GM23338 (cell line): ENCODE results near the gene PBX3. TPM values are rescaled to one million over a fixed set of nuclear protein-coding genes. Genes with fewer than 3 reads are reported as not detected.

Source experiments
- ATAC-seq: fragments of 200-7000 bp; cut with Tn5 transposase; 3 replicates; pipeline ENCODE4 v1.9.1; 2020
- DNase-seq: peaks from one replicate; pipeline ENCODE4 v3.0.0-alpha.2; 2015; ENCODE audit warnings: low spot score
- H2AFZ ChIP-seq: fragments of 200-600 bp; sonication (generic); 2 replicates; pipeline ENCODE4 v1.8.0; 2016; ENCODE audit warnings: antibody characterized with exemption, mild to moderate bottlenecking, moderate library complexity
- H3F3A ChIP-seq: fragments of 200-600 bp; sonication (generic); replicated peaks from 2 replicates; pipeline ENCODE4 v1.8.0; 2017; ENCODE audit warnings: antibody characterized with exemption, mixed run types, low read depth
- H3K27ac ChIP-seq: fragments of 200-600 bp; sonication (generic); 2 replicates; pipeline ENCODE4 v1.6.1; 2016; ENCODE audit warnings: low read depth
- H3K27me3 ChIP-seq: fragments of 200-600 bp; sonication (generic); 2 replicates; pipeline ENCODE4 v1.8.0; 2016; ENCODE audit warnings: mild to moderate bottlenecking, mixed run types, moderate library complexity; ENCODE audit not compliant: insufficient read depth
- H3K36me3 ChIP-seq: fragments of 200-600 bp; sonication (generic); 2 replicates; pipeline ENCODE4 v1.8.0; 2016; ENCODE audit warnings: mild to moderate bottlenecking; ENCODE audit not compliant: insufficient read depth
- H3K4me1 ChIP-seq: fragments of 200-600 bp; sonication (generic); 2 replicates; pipeline ENCODE4 v1.8.0; 2016; ENCODE audit warnings: mild to moderate bottlenecking, moderate library complexity; ENCODE audit not compliant: insufficient read depth
- H3K4me2 ChIP-seq: fragments of 200-600 bp; sonication (generic); 2 replicates; pipeline ENCODE4 v1.7.1; 2017; ENCODE audit warnings: mixed run types
- H3K4me3 ChIP-seq: fragments of 200-600 bp; sonication (generic); 2 replicates; pipeline ENCODE4 v1.6.1; 2016; ENCODE audit warnings: mixed run types
- H3K79me2 ChIP-seq: fragments of 200-600 bp; sonication (generic); replicated peaks from 2 replicates; pipeline ENCODE4 v1.8.0; 2017; ENCODE audit warnings: mild to moderate bottlenecking; ENCODE audit not compliant: insufficient read depth
- H3K9me2 ChIP-seq: fragments of 200-600 bp; sonication (generic); 2 replicates; pipeline ENCODE4 v1.8.0; 2017; ENCODE audit not compliant: insufficient read depth
- H4K20me1 ChIP-seq: fragments of 200-600 bp; sonication (generic); replicated peaks from 2 replicates; pipeline ENCODE4 v1.8.0; 2017; ENCODE audit warnings: mild to moderate bottlenecking; ENCODE audit not compliant: insufficient read depth
- H3K27ac Mint-ChIP-seq: 2 replicates; pipeline ENCODE4 v1.8.0; 2020; ENCODE audit warnings: inconsistent platforms, mild to moderate bottlenecking, moderate library complexity, mixed read lengths
- H3K27me3 Mint-ChIP-seq: 3 replicates; pipeline ENCODE4 v1.8.0; 2022; ENCODE audit warnings: low read depth, mild to moderate bottlenecking, moderate library complexity, mixed read lengths, inconsistent platforms; ENCODE audit not compliant: insufficient read depth, poor library complexity
- H3K36me3 Mint-ChIP-seq: 3 replicates; pipeline ENCODE4 v1.8.0; 2021; ENCODE audit warnings: low read depth, mild to moderate bottlenecking, inconsistent platforms, moderate library complexity, mixed read lengths
- H3K4me1 Mint-ChIP-seq: 3 replicates; pipeline ENCODE4 v1.8.0; 2020; ENCODE audit warnings: mild to moderate bottlenecking, inconsistent platforms, mixed read lengths
- H3K4me3 Mint-ChIP-seq: 3 replicates; pipeline ENCODE4 v1.8.0; 2021; ENCODE audit warnings: moderate library complexity, mild to moderate bottlenecking, inconsistent platforms, mixed read lengths
- H3K9me3 Mint-ChIP-seq: 3 replicates; pipeline ENCODE4 v1.8.0; 2020; ENCODE audit warnings: moderate library complexity, mild to moderate bottlenecking, inconsistent platforms, mixed read lengths
- CREB1 ChIP-seq: fragments of 250-450 bp; sonication (Bioruptor Pico); IDR thresholded peaks from 2 replicates; pipeline ENCODE4 v1.5.0; 2020; ENCODE audit warnings: low read depth, mild to moderate bottlenecking, moderate library complexity
- EZH2 ChIP-seq: fragments of 200-600 bp; sonication (generic); IDR thresholded peaks from one replicate; pipeline ENCODE4 v1.8.0; 2017; ENCODE audit warnings: antibody characterized with exemption, mild to moderate bottlenecking, low read depth; ENCODE audit not compliant: unreplicated experiment
- EZH2phosphoT487 ChIP-seq: fragments of 200-600 bp; sonication (generic); IDR thresholded peaks from one replicate; pipeline ENCODE4 v1.8.1; 2018; ENCODE audit warnings: antibody characterized with exemption; ENCODE audit not compliant: unreplicated experiment
- JUNB ChIP-seq: IDR thresholded peaks from one replicate; pipeline ENCODE4 v1.6.1; 2016; ENCODE audit warnings: antibody characterized with exemption; ENCODE audit not compliant: unreplicated experiment
- NANOG ChIP-seq: IDR thresholded peaks from 2 replicates; pipeline ENCODE4 v1.6.1; 2016; ENCODE audit warnings: antibody characterized with exemption, borderline replicate concordance
- POLR2AphosphoS5 ChIP-seq: IDR thresholded peaks from 2 replicates; pipeline ENCODE4 v1.6.1; 2016; ENCODE audit warnings: antibody characterized with exemption, low read depth
- STAT1 ChIP-seq: IDR thresholded peaks from one replicate; pipeline ENCODE4 v1.6.1; 2016; ENCODE audit warnings: antibody characterized with exemption; ENCODE audit not compliant: unreplicated experiment
- ZNF114 ChIP-seq: fragments of 250-450 bp; sonication (Bioruptor Pico); IDR thresholded peaks from 2 replicates; pipeline ENCODE4 v1.5.0; 2020; ENCODE audit warnings: mild to moderate bottlenecking, moderate library complexity
- ZNF331 ChIP-seq: fragments of 250-450 bp; sonication (Bioruptor Pico); IDR thresholded peaks from 2 replicates; pipeline ENCODE4 v1.5.0; 2020; ENCODE audit warnings: low read depth, mild to moderate bottlenecking, moderate library complexity
- polyA plus RNA-seq: library from polyadenylated mRNA; unstranded; fragments of >200 nt; fragmentation: Nextera tagmentation; extraction: Ambion mirVana; gene quantifications from 2 replicates; pipeline ENCODE4 v1.2.1, GENCODE V29; 2016
- total RNA-seq: library from RNA; depleted of rRNA; stranded (reverse); fragments of >200 nt; shearing (Covaris generic); gene quantifications from 2 replicates; pipeline ENCODE4 v1.2.3, GENCODE V29; 2014
- TF ChIP-seq, protein P1 (sequence below): IDR thresholded peaks from 2 replicates; pipeline ENCODE4 v1.6.1; 2016; ENCODE audit warnings: antibody characterized with exemption
- TF ChIP-seq, protein P2 (sequence below), 2 experiments: fragments of 200-600 bp in 1 of 2; sonication (generic) in 1 of 2; conservative IDR thresholded peaks; 2 replicates each; pipeline versions ENCODE4 v1.5.1 to v1.6.1; 2016 to 2017; ENCODE audit warnings: antibody characterized with exemption in 2 of 2, low read depth in 2 of 2, mild to moderate bottlenecking in 2 of 2, moderate library complexity in 1 of 2
- TF ChIP-seq, protein P3 (sequence below): IDR thresholded peaks from one replicate; pipeline ENCODE4 v1.6.1; 2018; ENCODE audit warnings: antibody characterized with exemption; ENCODE audit not compliant: unreplicated experiment
- TF ChIP-seq, protein P4 (sequence below): fragments of 250-450 bp; sonication (Bioruptor Pico); IDR thresholded peaks from 2 replicates; pipeline ENCODE4 v1.5.0; 2020; ENCODE audit warnings: mild to moderate bottlenecking, moderate library complexity

The PBX3 gene
- total and polyA plus RNA-seq, 2 experiments from 2014 or later, result 28.9 to 50.5 TPM

DNA sequence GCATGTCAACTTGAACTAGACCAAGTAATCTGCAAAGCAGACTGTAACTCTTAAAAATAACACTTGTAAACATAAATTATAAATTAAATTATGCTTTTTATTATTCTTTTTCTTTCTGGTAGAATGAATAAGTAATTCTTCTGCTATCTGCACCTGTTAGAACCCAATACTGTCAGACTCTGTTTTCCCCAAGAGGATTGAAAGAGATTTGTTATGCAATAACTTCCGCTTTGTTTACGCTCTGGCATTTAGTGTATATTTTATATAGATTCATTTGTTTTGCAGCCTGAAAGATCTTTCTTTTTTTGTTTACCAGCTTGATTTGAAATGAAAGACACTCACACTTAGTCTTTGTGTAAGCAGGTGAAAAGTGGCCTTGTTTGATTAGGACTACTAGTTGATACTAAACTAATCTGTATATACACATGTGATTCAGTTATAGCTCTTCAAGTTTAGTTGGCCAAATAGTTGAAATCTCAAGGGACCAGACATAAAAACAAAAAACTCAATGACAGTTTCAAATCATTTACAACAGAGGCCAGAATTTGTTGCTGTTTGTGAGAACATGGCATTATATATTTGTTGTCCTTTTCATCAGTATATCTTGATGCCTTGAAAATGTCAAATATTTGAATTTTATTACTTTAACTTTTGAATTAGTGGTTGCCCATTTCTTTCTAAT, 155.8 kb downstream of the PBX3 start:
- no peak overlapping the region for H3K4me2 ChIP-seq
- no peaks in the 10 kb centered on the region for H3K9me2 ChIP-seq
- Mint-ChIP-seq H3K9me3 (no peaks in the 10 kb centered on the region), H3K36me3 (no peaks in the 10 kb centered on the region), H3K27ac (no peak overlapping the region), H3K4me1 (peaks cover 53% of the 10 kb centered on the region), H3K27me3 (no peaks in the 10 kb centered on the region), H3K4me3 (no peak overlapping the region)
- H3K79me2 ChIP-seq, result peaks cover 81% of the 10 kb centered on the region
- H3K27ac ChIP-seq, result no peak overlapping the region
- no peaks in the 10 kb centered on the region for H4K20me1 ChIP-seq
- no peaks in the 10 kb centered on the region for H3K36me3 ChIP-seq
- TF ChIP-seq EZH2 (no peak), CREB1 (CRISPR knock-in tag) (no peak), STAT1 (no peak), ZNF331 (CRISPR knock-in tag) (no peak), NANOG (no peak), JUNB (no peak), POLR2AphosphoS5 (no peak), ZNF114 (CRISPR knock-in tag) (no peak), EZH2phosphoT487 (no peak)
- TF ChIP-seq, protein P1, sequence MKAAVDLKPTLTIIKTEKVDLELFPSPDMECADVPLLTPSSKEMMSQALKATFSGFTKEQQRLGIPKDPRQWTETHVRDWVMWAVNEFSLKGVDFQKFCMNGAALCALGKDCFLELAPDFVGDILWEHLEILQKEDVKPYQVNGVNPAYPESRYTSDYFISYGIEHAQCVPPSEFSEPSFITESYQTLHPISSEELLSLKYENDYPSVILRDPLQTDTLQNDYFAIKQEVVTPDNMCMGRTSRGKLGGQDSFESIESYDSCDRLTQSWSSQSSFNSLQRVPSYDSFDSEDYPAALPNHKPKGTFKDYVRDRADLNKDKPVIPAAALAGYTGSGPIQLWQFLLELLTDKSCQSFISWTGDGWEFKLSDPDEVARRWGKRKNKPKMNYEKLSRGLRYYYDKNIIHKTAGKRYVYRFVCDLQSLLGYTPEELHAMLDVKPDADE, result no peak
- TF ChIP-seq, protein P2, sequence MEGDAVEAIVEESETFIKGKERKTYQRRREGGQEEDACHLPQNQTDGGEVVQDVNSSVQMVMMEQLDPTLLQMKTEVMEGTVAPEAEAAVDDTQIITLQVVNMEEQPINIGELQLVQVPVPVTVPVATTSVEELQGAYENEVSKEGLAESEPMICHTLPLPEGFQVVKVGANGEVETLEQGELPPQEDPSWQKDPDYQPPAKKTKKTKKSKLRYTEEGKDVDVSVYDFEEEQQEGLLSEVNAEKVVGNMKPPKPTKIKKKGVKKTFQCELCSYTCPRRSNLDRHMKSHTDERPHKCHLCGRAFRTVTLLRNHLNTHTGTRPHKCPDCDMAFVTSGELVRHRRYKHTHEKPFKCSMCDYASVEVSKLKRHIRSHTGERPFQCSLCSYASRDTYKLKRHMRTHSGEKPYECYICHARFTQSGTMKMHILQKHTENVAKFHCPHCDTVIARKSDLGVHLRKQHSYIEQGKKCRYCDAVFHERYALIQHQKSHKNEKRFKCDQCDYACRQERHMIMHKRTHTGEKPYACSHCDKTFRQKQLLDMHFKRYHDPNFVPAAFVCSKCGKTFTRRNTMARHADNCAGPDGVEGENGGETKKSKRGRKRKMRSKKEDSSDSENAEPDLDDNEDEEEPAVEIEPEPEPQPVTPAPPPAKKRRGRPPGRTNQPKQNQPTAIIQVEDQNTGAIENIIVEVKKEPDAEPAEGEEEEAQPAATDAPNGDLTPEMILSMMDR (conservative IDR thresholded peaks at IDR 0.05; ENCODE audit: low read depth in 2 of 2), result no peak
- TF ChIP-seq, protein P3, sequence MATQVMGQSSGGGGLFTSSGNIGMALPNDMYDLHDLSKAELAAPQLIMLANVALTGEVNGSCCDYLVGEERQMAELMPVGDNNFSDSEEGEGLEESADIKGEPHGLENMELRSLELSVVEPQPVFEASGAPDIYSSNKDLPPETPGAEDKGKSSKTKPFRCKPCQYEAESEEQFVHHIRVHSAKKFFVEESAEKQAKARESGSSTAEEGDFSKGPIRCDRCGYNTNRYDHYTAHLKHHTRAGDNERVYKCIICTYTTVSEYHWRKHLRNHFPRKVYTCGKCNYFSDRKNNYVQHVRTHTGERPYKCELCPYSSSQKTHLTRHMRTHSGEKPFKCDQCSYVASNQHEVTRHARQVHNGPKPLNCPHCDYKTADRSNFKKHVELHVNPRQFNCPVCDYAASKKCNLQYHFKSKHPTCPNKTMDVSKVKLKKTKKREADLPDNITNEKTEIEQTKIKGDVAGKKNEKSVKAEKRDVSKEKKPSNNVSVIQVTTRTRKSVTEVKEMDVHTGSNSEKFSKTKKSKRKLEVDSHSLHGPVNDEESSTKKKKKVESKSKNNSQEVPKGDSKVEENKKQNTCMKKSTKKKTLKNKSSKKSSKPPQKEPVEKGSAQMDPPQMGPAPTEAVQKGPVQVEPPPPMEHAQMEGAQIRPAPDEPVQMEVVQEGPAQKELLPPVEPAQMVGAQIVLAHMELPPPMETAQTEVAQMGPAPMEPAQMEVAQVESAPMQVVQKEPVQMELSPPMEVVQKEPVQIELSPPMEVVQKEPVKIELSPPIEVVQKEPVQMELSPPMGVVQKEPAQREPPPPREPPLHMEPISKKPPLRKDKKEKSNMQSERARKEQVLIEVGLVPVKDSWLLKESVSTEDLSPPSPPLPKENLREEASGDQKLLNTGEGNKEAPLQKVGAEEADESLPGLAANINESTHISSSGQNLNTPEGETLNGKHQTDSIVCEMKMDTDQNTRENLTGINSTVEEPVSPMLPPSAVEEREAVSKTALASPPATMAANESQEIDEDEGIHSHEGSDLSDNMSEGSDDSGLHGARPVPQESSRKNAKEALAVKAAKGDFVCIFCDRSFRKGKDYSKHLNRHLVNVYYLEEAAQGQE, result no peak
- TF ChIP-seq, protein P4, sequence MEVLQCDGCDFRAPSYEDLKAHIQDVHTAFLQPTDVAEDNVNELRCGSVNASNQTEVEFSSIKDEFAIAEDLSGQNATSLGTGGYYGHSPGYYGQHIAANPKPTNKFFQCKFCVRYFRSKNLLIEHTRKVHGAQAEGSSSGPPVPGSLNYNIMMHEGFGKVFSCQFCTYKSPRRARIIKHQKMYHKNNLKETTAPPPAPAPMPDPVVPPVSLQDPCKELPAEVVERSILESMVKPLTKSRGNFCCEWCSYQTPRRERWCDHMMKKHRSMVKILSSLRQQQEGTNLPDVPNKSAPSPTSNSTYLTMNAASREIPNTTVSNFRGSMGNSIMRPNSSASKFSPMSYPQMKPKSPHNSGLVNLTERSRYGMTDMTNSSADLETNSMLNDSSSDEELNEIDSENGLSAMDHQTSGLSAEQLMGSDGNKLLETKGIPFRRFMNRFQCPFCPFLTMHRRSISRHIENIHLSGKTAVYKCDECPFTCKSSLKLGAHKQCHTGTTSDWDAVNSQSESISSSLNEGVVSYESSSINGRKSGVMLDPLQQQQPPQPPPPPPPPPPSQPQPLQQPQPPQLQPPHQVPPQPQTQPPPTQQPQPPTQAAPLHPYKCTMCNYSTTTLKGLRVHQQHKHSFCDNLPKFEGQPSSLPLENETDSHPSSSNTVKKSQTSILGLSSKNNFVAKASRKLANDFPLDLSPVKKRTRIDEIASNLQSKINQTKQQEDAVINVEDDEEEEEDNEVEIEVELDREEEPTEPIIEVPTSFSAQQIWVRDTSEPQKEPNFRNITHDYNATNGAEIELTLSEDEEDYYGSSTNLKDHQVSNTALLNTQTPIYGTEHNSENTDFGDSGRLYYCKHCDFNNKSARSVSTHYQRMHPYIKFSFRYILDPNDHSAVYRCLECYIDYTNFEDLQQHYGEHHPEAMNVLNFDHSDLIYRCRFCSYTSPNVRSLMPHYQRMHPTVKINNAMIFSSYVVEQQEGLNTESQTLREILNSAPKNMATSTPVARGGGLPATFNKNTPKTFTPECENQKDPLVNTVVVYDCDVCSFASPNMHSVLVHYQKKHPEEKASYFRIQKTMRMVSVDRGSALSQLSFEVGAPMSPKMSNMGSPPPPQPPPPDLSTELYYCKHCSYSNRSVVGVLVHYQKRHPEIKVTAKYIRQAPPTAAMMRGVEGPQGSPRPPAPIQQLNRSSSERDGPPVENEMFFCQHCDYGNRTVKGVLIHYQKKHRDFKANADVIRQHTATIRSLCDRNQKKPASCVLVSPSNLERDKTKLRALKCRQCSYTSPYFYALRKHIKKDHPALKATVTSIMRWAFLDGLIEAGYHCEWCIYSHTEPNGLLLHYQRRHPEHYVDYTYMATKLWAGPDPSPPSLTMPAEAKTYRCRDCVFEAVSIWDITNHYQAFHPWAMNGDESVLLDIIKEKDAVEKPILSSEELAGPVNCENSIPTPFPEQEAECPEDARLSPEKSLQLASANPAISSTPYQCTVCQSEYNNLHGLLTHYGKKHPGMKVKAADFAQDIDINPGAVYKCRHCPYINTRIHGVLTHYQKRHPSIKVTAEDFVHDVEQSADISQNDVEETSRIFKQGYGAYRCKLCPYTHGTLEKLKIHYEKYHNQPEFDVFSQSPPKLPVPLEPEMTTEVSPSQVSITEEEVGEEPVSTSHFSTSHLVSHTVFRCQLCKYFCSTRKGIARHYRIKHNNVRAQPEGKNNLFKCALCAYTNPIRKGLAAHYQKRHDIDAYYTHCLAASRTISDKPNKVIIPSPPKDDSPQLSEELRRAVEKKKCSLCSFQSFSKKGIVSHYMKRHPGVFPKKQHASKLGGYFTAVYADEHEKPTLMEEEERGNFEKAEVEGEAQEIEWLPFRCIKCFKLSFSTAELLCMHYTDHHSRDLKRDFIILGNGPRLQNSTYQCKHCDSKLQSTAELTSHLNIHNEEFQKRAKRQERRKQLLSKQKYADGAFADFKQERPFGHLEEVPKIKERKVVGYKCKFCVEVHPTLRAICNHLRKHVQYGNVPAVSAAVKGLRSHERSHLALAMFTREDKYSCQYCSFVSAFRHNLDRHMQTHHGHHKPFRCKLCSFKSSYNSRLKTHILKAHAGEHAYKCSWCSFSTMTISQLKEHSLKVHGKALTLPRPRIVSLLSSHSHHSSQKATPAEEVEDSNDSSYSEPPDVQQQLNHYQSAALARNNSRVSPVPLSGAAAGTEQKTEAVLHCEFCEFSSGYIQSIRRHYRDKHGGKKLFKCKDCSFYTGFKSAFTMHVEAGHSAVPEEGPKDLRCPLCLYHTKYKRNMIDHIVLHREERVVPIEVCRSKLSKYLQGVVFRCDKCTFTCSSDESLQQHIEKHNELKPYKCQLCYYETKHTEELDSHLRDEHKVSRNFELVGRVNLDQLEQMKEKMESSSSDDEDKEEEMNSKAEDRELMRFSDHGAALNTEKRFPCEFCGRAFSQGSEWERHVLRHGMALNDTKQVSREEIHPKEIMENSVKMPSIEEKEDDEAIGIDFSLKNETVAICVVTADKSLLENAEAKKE (CRISPR knock-in tag), result no peak
- no peak for ATAC-seq
- H2AFZ ChIP-seq, result no peak overlapping the region
- no peak overlapping the region for H3K4me3 ChIP-seq
- no peaks in the 10 kb centered on the region for H3F3A ChIP-seq
- no peaks in the 10 kb centered on the region for H3K27me3 ChIP-seq
- H3K4me1 ChIP-seq, result peaks cover 32% of the 10 kb centered on the region
- no peak for DNase-seq
